Adrenal gland (tissue), 12 donors: ENCODE results near the gene GALNT9. TPM values are rescaled to one million over a fixed set of nuclear protein-coding genes. Genes with fewer than 3 reads are reported as not detected.
A peak's percentile ranks its signal among the peaks of the same experiment; 100 is the strongest.
"Not testable (repeated sequence)": the region's sequence is repeated elsewhere in the genome, so short reads cannot be mapped to it uniquely, and the experiment has no call there.

ENCODE experiments used
- DNase-seq, 7 donors: peaks; one replicate each; pipeline ENCODE4 v3.0.0-alpha.2; 2019 to 2020
- H3K27ac ChIP-seq, 5 donors: fragments of 200-600 bp; sonication (generic) in 4 of 5; 1 replicate in 3 of 5; 2 replicates in 2 of 5; pipeline versions ENCODE4 v1.5.1 to v1.8.0; 2016 to 2020; ENCODE audit warnings: mild to moderate bottlenecking in 1 of 5
- H3K27me3 ChIP-seq: fragments of 200-600 bp; 2 replicates; pipeline ENCODE4 v1.8.0; 2021
- H3K36me3 ChIP-seq, 2 donors: fragments of 200-600 bp; replicated peaks in 1 of 2; 1 replicate in 1 of 2; 2 replicates in 1 of 2; pipeline versions ENCODE4 v1.5.1 to v1.8.0; 2018 to 2022
- H3K4me1 ChIP-seq, 2 donors: fragments of 200-600 bp; replicated peaks in 1 of 2; 1 replicate in 1 of 2; 2 replicates in 1 of 2; pipeline versions ENCODE4 v1.5.1 to v1.8.0; 2018 to 2021
- H3K4me3 ChIP-seq, 4 donors: fragments of 200-600 bp; sonication (generic) in 3 of 4; one replicate each; pipeline ENCODE4 v1.5.1; 2016 to 2018
- H3K9me3 ChIP-seq, 3 donors: fragments of 200-600 bp; sonication (generic) in 1 of 3; replicated peaks in 1 of 3; 1 replicate in 2 of 3; 2 replicates in 1 of 3; pipeline versions ENCODE4 v1.5.1 to v1.8.0; 2016 to 2021
- CTCF ChIP-seq, 6 experiments: fragments of 450-650 bp in 4 of 6; fragments of 200-600 bp in 2 of 6; sonication (generic) in 1 of 6; IDR thresholded peaks; 1 replicate in 5 of 6; 2 replicates in 1 of 6; pipeline versions ENCODE4 v1.5.1 to v1.8.0; 2016 to 2021; ENCODE audit warnings: antibody characterized with exemption in 6 of 6, mild to moderate bottlenecking in 2 of 6, moderate library complexity in 1 of 6
- POLR2A ChIP-seq, 2 donors: fragments of 450-650 bp; IDR thresholded peaks; one replicate each; pipeline ENCODE4 v1.6.1; 2017; ENCODE audit warnings: antibody characterized with exemption in 2 of 2, mild to moderate bottlenecking in 2 of 2, moderate library complexity in 1 of 2
- WGBS, 4 donors: extraction: QIAGEN DNeasy Blood & Tissue Kit in 2 of 4; methylation state at CpG; one replicate each; pipeline versions ENCODE4 v1.1.5 to v1.1.7; 2013 to 2017; 5-methylcytosine and 5-hydroxymethylcytosine counted together
- intact Hi-C, 2 donors: fragments of 100-400 bp; cut with DNase I; formaldehyde crosslinking; loops; one replicate each; pipeline versions ENCODE4 v1.14.1 to v1.15.0; 2022 to 2023
- polyA plus RNA-seq, 3 donors: library from polyadenylated mRNA; stranded (reverse); fragments of 200-250 nt in 2 of 3; fragments of 350-450 nt in 1 of 3; fragmentation: Illumina TruSeq in 1 of 3; extraction: RNeasy Lipid Tissue Mini Kit (QIAGEN cat#74804) in 1 of 3; gene quantifications; one replicate each; pipeline ENCODE4 v1.2.3, GENCODE V29; 2013 to 2014
- total RNA-seq, 9 donors: library from RNA; depleted of rRNA in 4 of 9; stranded (reverse); fragments of >200 nt in 4 of 9; fragments of 120-200 nt in 1 of 9; fragmentation: NEBNext Ultra II Directional in 1 of 9; extraction: Animal tissue kit (Norgen Biotek cat#: 25700) in 1 of 9; gene quantifications; one replicate each; pipeline versions ENCODE4 v1.1.0 to v1.2.4, GENCODE V29; 2013 to 2023
- donor health status: healthy with polysubstance abuse.
- donor health status: Bipolar disorder and iron deficiency.
- donor health status: DM: yes; HTN: yes; CAD: no.
- donor health status: DM: no; HTN: no; CAD: no.
- donor health status: DM: no; HTN: no; CAD: no.
- donor health status: DM: yes; HTN: yes; CAD: no.

GALNT9 gene
- total and polyA plus RNA-seq, 12 donors: 0.44 to 7.8 (median 1.2) TPM; not detected in 1

DNA sequence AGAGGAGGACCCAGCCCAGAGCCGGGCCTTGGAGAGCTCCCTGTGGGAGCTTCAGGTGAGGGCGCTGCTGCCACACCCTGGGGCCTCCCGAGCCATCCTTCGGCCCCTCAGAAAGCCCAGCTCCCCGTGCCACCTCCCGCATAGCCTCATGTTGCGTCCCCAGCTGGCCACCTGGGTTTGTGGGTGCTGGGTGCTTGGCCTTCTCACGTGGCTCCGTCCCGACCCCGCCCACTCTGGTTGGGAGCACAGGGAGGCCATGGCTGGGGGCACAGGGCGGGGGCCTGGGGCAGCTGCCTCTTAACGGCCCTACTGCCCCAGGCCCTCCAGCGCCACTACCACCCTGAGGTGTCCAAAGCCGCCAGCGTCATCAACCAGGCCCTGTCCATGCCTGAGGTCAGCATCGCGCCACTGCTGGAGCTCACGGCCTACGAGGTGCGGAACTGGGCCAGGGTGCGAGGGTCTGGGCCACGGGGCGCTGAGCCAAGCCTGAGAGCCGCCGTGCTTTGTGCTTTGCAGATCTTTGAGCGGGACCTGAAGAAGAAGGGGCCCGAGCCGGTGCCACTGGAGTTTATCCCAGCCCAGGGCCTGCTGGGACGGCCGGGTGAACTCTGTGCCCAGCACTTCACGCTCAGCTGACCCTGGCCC, 177.5 kb downstream of the GALNT9 start:
- intact Hi-C loops: loop anchor here in 1 of 2 donors (10.0 kb wide), 2 partner anchors 63 to 463 kb away; partner anchors contain the start of genes LRCOL1 and P2RX2
- DNase-seq: peak in 2 of 7 donors; percentile 6 to 15
- Histone ChIP-seq H3K9me3 (no peaks in the 10 kb centered on the region), H3K36me3 (peaks cover 0 to 18% of the 10 kb centered on the region in 2 donors), H3K4me3 (no peak overlapping the region), H3K27ac (no peak overlapping the region), H3K27me3 (no peaks in the 10 kb centered on the region), H3K4me1 (peaks cover 0 to 4% of the 10 kb centered on the region in 2 donors)
- TF ChIP-seq CTCF (IDR thresholded peaks at IDR 0.05): no peak
- TF ChIP-seq POLR2A (IDR thresholded peaks at IDR 0.05): no peak
- WGBS, 4 donors: 93 to 94% (median 94%) methylated on average over 16 to 32 of the region's 32 CpGs

- H3K36me3 ChIP-seq: peaks cover 0 to 18% of the 10 kb centered on the region in 2 donors
- 94 to 97% (median 96%) methylated on average over 14 to 36 of the region's 36 CpGs for WGBS, 4 donors
- no peak overlapping the region for H3K27ac ChIP-seq
- intact Hi-C loops: loop anchor here in 1 of 2 donors (10.0 kb wide), 2 partner anchors 64 to 464 kb away; partner anchors contain the start of genes LRCOL1 and P2RX2
- no peaks in the 10 kb centered on the region for H3K27me3 ChIP-seq
- TF ChIP-seq POLR2A (IDR thresholded peaks at IDR 0.05) (no peak), CTCF (IDR thresholded peaks at IDR 0.05) (no peak)
- peaks cover 0 to 4% of the 10 kb centered on the region in 2 donors for H3K4me1 ChIP-seq
- H3K4me3 ChIP-seq: no peak overlapping the region
- no peaks in the 10 kb centered on the region for H3K9me3 ChIP-seq
- DNase-seq: peak in 2 of 7 donors; percentile 8 to 11
Measured at GRCh38 chr12:132151145-132151765, 178.1 kb downstream of the GALNT9 start.

DNA sequence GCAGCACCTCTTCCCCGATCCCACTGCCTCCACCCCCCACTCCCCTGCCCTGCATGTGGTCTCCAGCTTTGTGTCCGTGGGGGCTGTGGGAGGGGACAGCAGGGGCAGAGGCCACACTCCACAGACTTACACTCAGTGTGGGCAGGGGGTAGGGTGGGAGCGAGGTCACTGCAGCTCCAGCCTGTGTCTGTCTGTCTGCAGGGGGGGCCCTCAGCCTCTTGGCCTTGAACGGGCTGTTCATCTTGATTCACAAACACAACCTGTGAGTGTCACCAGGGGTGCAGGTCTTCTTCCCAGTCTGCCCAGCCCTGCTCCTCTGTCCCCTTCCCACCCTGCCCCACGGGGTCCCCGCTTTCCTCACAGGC, 178.6 kb downstream of the GALNT9 start:
- no peak for TF ChIP-seq POLR2A (IDR thresholded peaks at IDR 0.05)
- no peak for TF ChIP-seq CTCF (IDR thresholded peaks at IDR 0.05)
- no peak overlapping the region for H3K27ac ChIP-seq
- H3K27me3 ChIP-seq: no peaks in the 10 kb centered on the region
- H3K36me3 ChIP-seq: peaks cover 0 to 18% of the 10 kb centered on the region in 2 donors
- no peak overlapping the region for H3K4me3 ChIP-seq
- intact Hi-C loops: loop anchor here in 1 of 2 donors (10.0 kb wide), 2 partner anchors 64 to 464 kb away; partner anchors contain the start of genes LRCOL1 and P2RX2
- H3K4me1 ChIP-seq: peaks cover 0 to 4% of the 10 kb centered on the region in 2 donors
- peak in 2 of 7 donors; percentile 6 to 8 for DNase-seq
- no peaks in the 10 kb centered on the region for H3K9me3 ChIP-seq
- 87 to 92% (median 87%) methylated on average over 3 to 6 of the region's 6 CpGs; no CpG with 5 or more reads in 1 of the 4 donors for WGBS, 4 donors

DNA sequence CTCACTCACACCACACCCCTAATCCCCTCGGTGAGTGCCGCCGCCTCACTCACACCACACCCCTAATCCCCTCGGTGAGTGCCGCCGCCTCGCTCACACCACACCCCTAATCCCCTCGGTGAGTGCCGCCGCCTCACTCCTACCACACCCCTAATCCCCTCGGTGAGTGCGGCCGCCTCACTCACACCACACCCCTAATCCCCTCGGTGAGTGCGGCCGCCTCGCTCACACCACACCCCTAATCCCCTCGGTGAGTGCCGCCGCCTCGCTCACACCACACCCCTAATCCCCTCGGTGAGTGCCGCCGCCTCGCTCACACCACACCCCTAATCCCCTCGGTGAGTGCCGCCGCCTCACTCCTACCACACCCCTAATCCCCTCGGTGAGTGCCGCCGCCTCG, 179.9 kb downstream of the GALNT9 start:
- H3K27me3 ChIP-seq, H3K4me3 ChIP-seq, intact Hi-C loops, H3K27ac ChIP-seq, DNase-seq, H3K9me3 ChIP-seq: not testable (repeated sequence)
- 80 to 100% (median 96%) methylated on average over 1 to 21 of the region's 32 CpGs for WGBS, 4 donors
- Histone ChIP-seq H3K36me3 (peaks cover 0 to 18% of the 10 kb centered on the region in 2 donors), H3K4me1 (peaks cover 6 to 14% of the 10 kb centered on the region in 2 donors)
